T-helper 17 cell (primary cell): ENCODE measurements around the gene COPB1. TPM values are rescaled to one million over a fixed set of nuclear protein-coding genes. Genes with fewer than 3 reads are reported as not detected.

Experiments
- ATAC-seq: fragments of 150-1000 bp; cut with Tn5 transposase; 2 replicates; pipeline ENCODE4 v1.10.0; 2021; ENCODE audit warnings: mild to moderate bottlenecking, moderate library complexity
- DNase-seq, 3 donors: peaks; one replicate each; pipeline versions ENCODE4 v3.0.0 to v3.0.0-alpha.2; 2020 to 2021
- H3K9me3 ChIP-seq: one replicate; pipeline ENCODE4 v1.7.0; 2013; ENCODE audit warnings: low read length, mild to moderate bottlenecking; ENCODE audit not compliant: control insufficient read depth, poor library complexity, severe bottlenecking
- H3K27ac Mint-ChIP-seq: one replicate; pipeline ENCODE4 v1.8.0; 2022; ENCODE audit warnings: mild to moderate bottlenecking, moderate library complexity, mixed read lengths
- H3K27me3 Mint-ChIP-seq: one replicate; pipeline ENCODE4 v1.8.0; 2022; ENCODE audit warnings: mixed read lengths
- H3K36me3 Mint-ChIP-seq: one replicate; pipeline ENCODE4 v1.8.0; 2022; ENCODE audit warnings: low read depth, mixed read lengths
- H3K4me1 Mint-ChIP-seq: one replicate; pipeline ENCODE4 v1.8.0; 2022; ENCODE audit warnings: mild to moderate bottlenecking, mixed read lengths
- H3K4me3 Mint-ChIP-seq: one replicate; pipeline ENCODE4 v1.8.0; 2022; ENCODE audit warnings: mild to moderate bottlenecking, moderate library complexity, mixed read lengths
- total RNA-seq, 4 donors: library from RNA in 2 of 4; stranded (reverse) in 2 of 4; gene quantifications; one replicate each; pipeline ENCODE4 v1.2.3 and lab custom pipeline; 2022 to 2026

The COPB1 gene
- total RNA-seq, 2 donors from 2014 or later, result 59.5 to 74.2 TPM

DNA sequence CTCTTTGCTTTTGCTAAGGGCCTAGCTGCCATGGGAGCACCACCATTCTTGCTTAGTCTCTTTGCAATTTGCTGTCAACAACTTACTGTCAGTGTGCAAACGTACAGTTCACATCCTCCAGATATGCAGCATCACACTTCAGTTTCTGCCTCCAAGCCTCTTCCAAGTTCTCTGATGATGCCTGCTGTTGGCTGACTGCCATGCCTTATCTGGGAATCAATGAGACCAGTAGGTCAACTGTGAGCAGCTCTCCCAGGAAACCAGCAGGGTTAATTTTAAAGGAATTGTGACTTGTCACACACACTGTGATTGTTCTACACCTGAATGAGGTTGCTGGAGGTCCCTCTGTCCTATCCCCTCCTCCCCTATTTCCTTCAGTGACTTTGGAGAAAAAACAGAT is 56.0 kb downstream of the COPB1 start:
- no peaks in the 10 kb centered on the region for H3K9me3 ChIP-seq
- Mint-ChIP-seq H3K27me3 (no peaks in the 10 kb centered on the region), H3K4me1 (peaks cover 16% of the 10 kb centered on the region), H3K36me3 (peaks cover 5% of the 10 kb centered on the region), H3K4me3 (no peak overlapping the region), H3K27ac (no peak overlapping the region)
- ATAC-seq, result no peak
- DNase-seq, result no peak

DNA sequence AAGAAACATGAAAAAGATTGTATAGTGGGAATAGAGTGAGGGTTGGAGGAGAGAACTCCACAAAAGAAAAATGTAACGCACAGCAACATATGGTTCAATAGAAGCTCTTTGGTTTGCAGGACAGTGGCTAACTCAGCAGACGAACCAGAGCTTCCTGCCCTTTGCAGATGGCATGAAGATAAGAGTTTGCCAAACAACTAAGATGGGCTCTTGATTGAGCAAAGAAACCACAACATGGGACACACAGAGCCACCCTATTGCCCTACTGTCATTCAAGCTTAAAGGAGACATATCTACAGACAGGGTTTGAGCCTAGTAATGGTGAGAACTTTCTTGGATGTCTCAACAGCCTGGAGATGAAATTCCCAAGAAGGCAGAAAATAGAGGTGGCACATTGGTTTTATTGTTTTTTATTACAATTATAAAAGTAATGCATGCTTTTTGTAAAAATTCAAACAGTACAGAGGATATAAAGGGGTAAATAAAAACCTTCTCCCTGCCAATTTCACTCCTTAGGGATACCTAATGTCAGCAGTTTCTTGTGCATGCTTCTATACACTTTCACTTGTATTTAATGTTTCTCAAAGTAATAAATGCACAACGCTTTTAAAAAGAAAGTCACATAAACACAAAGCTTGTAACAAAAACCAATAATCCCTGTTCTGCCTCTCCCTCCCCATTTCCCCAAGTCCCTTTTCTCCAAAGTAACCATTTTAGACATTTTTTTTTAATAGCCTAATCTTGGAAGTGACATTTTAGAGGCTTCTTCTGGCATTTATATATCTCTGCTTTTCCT is 63.7 kb downstream of the COPB1 start:
- no peaks in the 10 kb centered on the region for H3K9me3 ChIP-seq
- no peak overlapping the region for H3K4me3 Mint-ChIP-seq
- peaks cover 22% of the 10 kb centered on the region for H3K4me1 Mint-ChIP-seq
- no peaks in the 10 kb centered on the region for H3K36me3 Mint-ChIP-seq
- H3K27me3 Mint-ChIP-seq, result no peaks in the 10 kb centered on the region
- H3K27ac Mint-ChIP-seq, result peak overlapping the region; percentile 53
- ATAC-seq (no peak), DNase-seq (no peak)

DNA sequence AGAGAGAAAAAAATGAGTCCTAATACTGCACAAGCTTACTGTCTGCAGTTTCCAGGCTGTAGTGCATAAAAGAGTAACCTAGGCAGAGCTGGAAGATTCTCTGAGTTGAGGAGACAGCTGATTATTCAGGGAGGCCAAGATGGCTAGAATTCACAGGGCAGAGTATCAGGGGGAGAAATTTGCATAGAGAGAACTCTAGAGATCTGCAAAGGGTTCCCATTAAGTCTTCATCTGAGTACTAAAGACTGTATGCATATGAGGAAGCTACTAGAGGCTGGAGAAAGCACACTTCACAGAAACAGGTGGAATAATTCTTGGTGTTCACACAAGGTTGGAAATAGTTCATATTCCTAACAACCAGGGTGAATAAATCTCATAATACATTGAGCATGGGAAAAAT is 74.0 kb downstream of the COPB1 start:
- Mint-ChIP-seq H3K4me3 (no peak overlapping the region), H3K27me3 (no peaks in the 10 kb centered on the region), H3K36me3 (peaks cover 4% of the 10 kb centered on the region), H3K27ac (no peak overlapping the region), H3K4me1 (no peaks in the 10 kb centered on the region)
- no peak for ATAC-seq
- DNase-seq, result no peak
- no peaks in the 10 kb centered on the region for H3K9me3 ChIP-seq

DNA sequence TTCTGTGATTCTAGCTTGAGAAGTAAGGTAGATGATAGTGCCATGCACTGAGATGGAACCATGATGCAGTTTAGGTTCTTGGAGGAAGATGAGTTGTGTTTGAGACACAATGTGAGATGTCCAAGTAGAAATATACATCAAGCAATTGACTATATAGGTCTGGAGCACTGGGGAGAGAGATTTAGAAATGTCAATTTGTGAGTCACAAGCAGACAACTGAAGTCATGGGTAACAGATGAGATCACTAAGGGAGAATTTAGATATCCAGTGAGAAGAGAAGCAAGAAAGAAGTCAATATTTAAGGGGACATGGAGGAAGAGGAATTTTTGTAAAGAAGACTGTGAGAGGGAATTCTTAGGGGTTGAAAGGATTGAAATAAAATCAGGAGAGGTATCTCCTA is 75.5 kb downstream of the COPB1 start:
- no peaks in the 10 kb centered on the region for H3K27me3 Mint-ChIP-seq
- DNase-seq (no peak), ATAC-seq (no peak)
- no peaks in the 10 kb centered on the region for H3K4me1 Mint-ChIP-seq
- no peak overlapping the region for H3K4me3 Mint-ChIP-seq
- H3K9me3 ChIP-seq, result no peaks in the 10 kb centered on the region
- peaks cover 2% of the 10 kb centered on the region for H3K36me3 Mint-ChIP-seq
- H3K27ac Mint-ChIP-seq, result no peak overlapping the region

DNA sequence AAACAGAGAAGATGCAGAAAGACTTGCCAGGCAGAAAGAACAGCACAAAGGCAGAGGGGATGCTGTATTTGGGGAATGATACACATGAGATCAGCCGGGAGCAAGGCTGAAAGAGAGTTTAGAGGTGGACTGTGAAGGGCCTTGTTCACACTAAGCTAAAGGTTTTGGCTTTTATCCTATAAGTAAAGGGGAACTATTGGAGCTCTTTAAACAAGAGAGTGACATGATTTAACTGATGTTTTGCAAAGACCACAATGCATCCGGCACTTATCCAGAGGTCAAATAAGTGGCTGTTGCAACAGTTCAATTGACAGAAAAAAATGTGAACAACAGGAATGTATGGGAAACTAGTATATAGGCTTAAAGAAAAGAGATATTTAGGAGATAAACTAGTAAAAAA is 76.0 kb downstream of the COPB1 start:
- no peaks in the 10 kb centered on the region for H3K27me3 Mint-ChIP-seq
- DNase-seq (no peak), ATAC-seq (no peak)
- no peaks in the 10 kb centered on the region for H3K4me1 Mint-ChIP-seq
- no peak overlapping the region for H3K27ac Mint-ChIP-seq
- H3K36me3 Mint-ChIP-seq, result peaks cover 2% of the 10 kb centered on the region
- no peak overlapping the region for H3K4me3 Mint-ChIP-seq
- no peaks in the 10 kb centered on the region for H3K9me3 ChIP-seq

GRCh38 chr11:14422814-14423182 is 76.8 kb downstream of the COPB1 start:
- H3K9me3 ChIP-seq, result no peaks in the 10 kb centered on the region
- Mint-ChIP-seq H3K4me3 (no peak overlapping the region), H3K27ac (no peak overlapping the region), H3K36me3 (peaks cover 2% of the 10 kb centered on the region), H3K27me3 (no peaks in the 10 kb centered on the region), H3K4me1 (no peaks in the 10 kb centered on the region)
- no peak for DNase-seq
- no peak for ATAC-seq

DNA sequence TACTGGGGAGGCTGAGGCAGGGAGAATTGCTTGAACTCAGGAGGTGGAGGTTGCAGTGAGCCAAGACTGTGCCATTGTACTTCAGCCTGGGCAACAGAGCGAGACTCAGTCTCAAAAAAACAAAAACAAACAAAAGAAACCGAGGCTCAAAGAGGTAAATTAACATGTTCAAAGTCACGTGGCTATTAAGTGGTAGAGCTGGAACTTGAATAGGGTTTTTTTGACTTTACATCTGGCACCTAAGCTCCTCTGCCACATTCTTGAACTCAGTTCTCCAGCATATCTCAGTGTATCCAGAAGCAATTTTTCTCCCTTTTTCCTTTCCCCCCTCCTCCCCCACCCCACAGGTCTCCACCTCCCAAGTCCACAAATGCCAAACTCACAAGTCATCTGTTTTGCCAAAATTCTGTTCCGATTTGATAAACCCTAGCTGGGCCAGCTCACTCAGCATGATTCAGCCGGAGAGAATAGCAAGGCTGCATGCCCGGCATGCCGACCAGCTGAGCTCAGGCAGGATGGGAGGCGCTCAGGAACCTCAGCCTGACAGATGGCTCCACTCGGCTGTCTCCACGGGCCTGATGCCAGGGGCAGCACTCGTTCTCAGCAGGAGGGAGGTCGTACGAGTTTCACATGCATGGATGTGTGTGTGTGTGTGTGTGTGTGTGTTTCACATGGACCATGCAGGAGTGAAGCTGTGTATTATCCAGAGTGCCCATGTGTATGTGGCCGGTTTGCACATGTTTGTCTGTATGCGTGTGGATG is 77.4 kb downstream of the COPB1 start:
- Mint-ChIP-seq H3K4me1 (peaks cover 2% of the 10 kb centered on the region), H3K27ac (no peak overlapping the region), H3K27me3 (no peaks in the 10 kb centered on the region), H3K36me3 (peaks cover 2% of the 10 kb centered on the region), H3K4me3 (no peak overlapping the region)
- DNase-seq (no peak), ATAC-seq (no peak)
- H3K9me3 ChIP-seq, result no peaks in the 10 kb centered on the region

- Mint-ChIP-seq H3K4me3 (no peak overlapping the region), H3K4me1 (peaks cover 14% of the 10 kb centered on the region), H3K36me3 (no peaks in the 10 kb centered on the region), H3K27me3 (no peaks in the 10 kb centered on the region), H3K27ac (no peak overlapping the region)
- no peaks in the 10 kb centered on the region for H3K9me3 ChIP-seq
- ATAC-seq (no peak), DNase-seq (no peak)
Measured at GRCh38 chr11:14420223-14420622, 79.4 kb downstream of the COPB1 start.

DNA sequence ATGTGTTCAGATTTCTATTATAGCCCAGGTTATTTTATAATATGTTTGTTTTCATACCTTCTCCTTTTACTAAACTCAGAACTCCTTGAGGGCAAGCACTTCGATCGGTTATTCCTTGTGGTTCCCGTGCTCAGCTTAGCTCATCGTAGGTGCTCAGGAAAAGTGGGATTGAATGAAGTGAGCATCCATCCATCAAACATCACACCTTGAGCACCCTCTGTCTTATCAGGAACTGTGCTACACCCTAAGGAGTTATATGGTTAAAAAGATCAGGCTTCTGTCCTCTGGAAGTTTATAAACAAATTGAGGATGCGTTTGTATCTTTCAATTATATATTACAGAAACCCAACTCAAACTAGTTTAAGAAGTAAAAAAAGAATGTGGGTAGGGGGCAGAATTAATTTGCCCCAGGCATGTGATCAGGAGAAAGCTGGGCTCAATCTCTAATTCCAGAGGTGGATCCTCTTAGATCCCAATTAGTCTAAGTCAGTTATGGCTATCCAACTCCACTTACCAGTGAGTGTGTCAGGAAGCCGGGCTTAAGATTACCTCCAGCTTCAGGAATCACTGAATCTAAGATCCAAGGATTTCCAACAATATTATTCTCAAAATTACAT is 80.7 kb downstream of the COPB1 start:
- ATAC-seq (no peak), DNase-seq (no peak)
- H3K4me3 Mint-ChIP-seq, result no peak overlapping the region
- H3K4me1 Mint-ChIP-seq, result peaks cover 25% of the 10 kb centered on the region
- no peaks in the 10 kb centered on the region for H3K27me3 Mint-ChIP-seq
- no peak overlapping the region for H3K27ac Mint-ChIP-seq
- no peaks in the 10 kb centered on the region for H3K36me3 Mint-ChIP-seq
- no peaks in the 10 kb centered on the region for H3K9me3 ChIP-seq

GRCh38 chr11:14417617-14418374 is 81.8 kb downstream of the COPB1 start:
- no peak overlapping the region for H3K4me3 Mint-ChIP-seq
- ATAC-seq (no peak), DNase-seq (no peak)
- H3K4me1 Mint-ChIP-seq, result peaks cover 25% of the 10 kb centered on the region
- H3K27me3 Mint-ChIP-seq, result no peaks in the 10 kb centered on the region
- no peak overlapping the region for H3K27ac Mint-ChIP-seq
- no peaks in the 10 kb centered on the region for H3K9me3 ChIP-seq
- H3K36me3 Mint-ChIP-seq, result no peaks in the 10 kb centered on the region

GRCh38 chr11:14417186-14417585 is 82.4 kb downstream of the COPB1 start:
- Mint-ChIP-seq H3K4me3 (no peak overlapping the region), H3K27me3 (no peaks in the 10 kb centered on the region), H3K4me1 (peaks cover 25% of the 10 kb centered on the region), H3K36me3 (no peaks in the 10 kb centered on the region), H3K27ac (peak overlapping the region; percentile 53)
- DNase-seq (no peak), ATAC-seq (no peak)
- no peaks in the 10 kb centered on the region for H3K9me3 ChIP-seq

DNA sequence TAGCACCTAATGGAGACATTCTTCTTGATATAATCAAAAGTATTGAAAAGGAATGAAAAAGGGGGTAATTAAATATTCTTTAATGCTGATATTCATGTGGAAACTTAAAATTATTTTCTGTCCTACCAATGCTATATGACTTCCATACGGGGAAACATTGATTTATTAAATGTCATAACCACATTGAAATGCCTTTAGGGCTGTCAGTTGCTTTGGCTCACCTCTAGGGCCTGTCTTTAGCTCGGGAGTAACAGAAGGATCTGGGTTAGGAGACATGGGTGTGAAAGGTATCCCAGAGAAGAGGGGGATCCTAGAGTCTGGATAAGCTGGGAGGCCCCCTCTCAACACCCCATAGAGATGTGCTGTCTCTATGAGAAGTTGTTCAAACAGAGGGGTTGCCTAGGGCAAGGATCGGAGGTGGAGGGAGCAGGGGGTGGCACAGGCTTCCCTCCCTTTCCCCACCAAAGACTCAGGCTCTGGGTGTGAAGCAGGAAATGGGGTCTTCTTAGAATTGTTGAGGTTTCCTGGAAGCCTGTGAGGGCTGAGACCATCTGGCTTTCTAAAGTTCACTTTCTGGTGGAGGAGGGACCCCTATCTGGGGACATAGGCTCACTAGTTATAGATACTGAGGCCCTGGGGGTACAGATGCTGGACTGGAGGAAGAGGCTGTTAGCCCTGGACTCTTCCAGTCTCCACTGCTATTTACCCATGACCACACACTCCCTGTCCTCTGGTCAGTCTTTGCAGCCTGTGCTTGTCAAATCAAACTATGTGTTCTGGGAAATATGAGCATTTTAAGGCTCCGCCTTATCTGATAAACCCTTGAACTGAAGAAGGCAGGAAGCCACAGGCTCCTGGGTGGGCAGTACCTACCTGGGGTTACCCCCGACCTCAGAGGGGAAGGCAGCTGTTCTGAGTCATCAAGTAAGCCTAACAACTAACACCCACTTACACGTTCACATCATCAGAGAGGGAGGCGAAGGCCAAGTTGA is 84.8 kb downstream of the COPB1 start:
- H3K4me1 Mint-ChIP-seq, result peaks cover 30% of the 10 kb centered on the region
- peak; percentile 100 for ATAC-seq

More for the DNA sequence above, 84.8 kb downstream of the COPB1 start:
- H3K27me3 Mint-ChIP-seq, result no peaks in the 10 kb centered on the region
- H3K36me3 Mint-ChIP-seq, result no peaks in the 10 kb centered on the region
- peak overlapping the region; percentile 73 for H3K4me3 Mint-ChIP-seq
- H3K27ac Mint-ChIP-seq, result peak overlapping the region; percentile 92
- DNase-seq, result peak; percentile 19 to 44 (median 43)
- H3K9me3 ChIP-seq, result no peaks in the 10 kb centered on the region
